GM13977 (cell line): ENCODE results near the gene NAA60.

ENCODE experiments used
- DNase-seq: peaks from one replicate; pipeline ENCODE4 v3.0.0; 2012; ENCODE audit warnings: low spot score
- CTCF ChIP-seq: IDR thresholded peaks from 2 replicates; pipeline ENCODE4 v1.5.1; 2012; ENCODE audit warnings: mild to moderate bottlenecking, control low read depth; ENCODE audit not compliant: insufficient read depth; ENCODE audit errors: extremely low read depth, missing control alignments
- in situ Hi-C: fragments of 300-500 bp; cut with MboI; formaldehyde crosslinking; loops from one replicate; pipeline ENCODE4 v1.12.0; 2022; ENCODE audit warnings: low sequenced_read_pairs, low pct_unique_long_range_greater_than_20kb, mixed read lengths, inconsistent platforms; ENCODE audit not compliant: unreplicated experiment

NAA60 gene

GRCh38 chr16:3475604-3476375 lies 32.3 kb downstream of the NAA60 start:
- in situ Hi-C loops, result no loop called here
- TF ChIP-seq CTCF, result no peak
- no peak for DNase-seq

GRCh38 chr16:3476409-3476808 lies 32.9 kb downstream of the NAA60 start:
- in situ Hi-C loops, result no loop called here
- DNase-seq, result no peak
- no peak for TF ChIP-seq CTCF

- no peak for TF ChIP-seq CTCF
- in situ Hi-C loops, result no loop called here
- DNase-seq, result no peak
These were observed 34.9 kb downstream of the NAA60 start for GRCh38 chr16:3478242-3478925.

- no peak for TF ChIP-seq CTCF
- DNase-seq, result peak; percentile 75
- in situ Hi-C loops, result no loop called here
These were observed 36.3 kb downstream of the NAA60 start for GRCh38 chr16:3479654-3480216.

GRCh38 chr16:3480901-3481695 lies 37.6 kb downstream of the NAA60 start:
- no peak for DNase-seq
- in situ Hi-C loops, result no loop called here
- no peak for TF ChIP-seq CTCF
